ENCODE results near the gene PPM1E.
"Not testable (repeated sequence)": the region's sequence is repeated elsewhere in the genome, so short reads cannot be mapped to it uniquely, and the experiment has no call there.

The PPM1E gene

DNA sequence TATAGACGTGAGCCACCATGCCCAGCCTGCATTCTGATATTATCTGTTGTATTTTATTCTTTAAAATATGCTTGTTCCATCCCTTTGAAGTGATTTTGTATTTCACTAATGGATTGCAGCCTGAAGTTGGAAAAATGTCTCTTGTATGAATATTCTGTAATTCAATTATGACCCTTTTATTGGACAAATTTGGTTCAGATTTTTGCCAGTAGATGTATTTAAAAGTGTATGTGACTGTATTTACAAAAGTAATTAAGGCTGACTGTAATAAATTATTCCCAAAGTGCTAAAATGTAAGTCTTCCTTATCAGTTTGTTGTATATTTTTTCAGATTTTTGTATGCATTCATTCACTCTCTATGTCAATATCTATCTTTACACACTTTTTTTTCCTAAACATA, 23.8 kb downstream of the PPM1E start:
- DNase-seq (ENCODE audit: low read depth, low spot score): no peak

DNA sequence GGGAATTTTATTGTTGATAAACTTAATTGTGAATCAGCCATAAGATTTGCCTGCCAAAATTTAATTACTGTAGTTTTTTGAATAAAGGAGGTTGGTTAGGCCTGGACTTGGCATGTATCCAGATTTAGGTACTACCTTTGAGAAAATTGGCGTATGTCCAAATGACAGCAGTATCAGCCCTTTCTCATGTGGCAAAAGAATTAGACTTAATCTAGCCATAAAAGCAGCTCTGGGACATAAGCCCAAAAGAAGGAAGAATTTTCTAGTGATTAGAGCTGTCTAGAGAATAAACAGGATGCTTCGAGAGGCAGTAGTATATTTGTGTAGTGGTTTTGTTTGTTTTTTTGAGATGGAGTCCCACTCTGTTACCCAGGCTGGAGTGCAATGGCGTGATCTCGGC, 27.7 kb downstream of the PPM1E start:
- DNase-seq (ENCODE audit: low read depth, low spot score): no peak

DNA sequence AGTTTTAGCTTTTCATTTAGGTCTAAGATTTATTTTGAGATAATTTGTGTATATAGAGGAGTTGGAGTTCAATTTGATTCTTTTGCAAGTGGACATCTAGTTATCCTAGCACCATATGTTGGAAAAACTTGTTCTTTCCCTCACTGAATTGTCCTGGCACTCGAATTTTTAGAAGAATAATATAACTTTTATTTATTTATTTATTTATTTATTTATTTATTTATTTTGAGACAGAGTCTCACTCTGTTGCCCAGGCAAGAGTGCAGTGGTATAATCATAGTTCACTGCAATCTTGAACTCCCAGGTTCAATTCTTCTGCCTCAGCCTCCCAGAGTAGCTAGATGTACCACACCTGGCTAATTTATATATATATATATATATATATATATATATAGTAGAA, 29.4 kb downstream of the PPM1E start:
- DNase-seq (ENCODE audit: low read depth, low spot score): no peak

DNA sequence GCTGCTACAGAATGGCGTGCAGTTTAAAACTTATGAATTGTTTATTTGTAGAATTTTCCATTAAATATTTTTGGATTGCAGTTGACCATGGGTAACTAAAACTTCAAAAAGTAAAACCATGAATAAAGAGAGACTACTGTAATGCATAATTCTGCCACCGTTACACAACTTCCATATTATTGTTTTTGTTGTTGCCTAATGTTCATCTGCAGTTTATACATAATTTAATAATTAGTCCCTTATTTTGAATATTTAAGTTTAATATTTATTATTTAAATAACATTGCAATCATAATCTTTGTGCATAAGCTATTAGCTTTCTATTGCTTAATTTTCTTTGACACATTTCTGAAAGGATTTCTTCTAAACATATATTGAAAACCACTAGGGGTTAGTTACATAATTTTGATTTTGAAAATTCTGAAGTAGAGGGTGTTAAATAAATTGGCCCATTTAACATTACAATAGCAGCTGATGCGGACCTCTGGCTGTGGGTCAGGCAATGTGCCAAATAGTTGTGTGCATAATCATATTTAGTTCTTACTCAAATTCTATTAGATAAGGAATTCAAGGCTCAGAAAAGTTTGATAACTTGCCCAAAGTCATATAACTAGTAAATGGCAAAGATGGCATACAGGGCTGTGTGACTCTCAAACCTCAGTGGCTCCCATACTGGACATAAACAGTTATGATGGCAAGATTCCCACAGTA, 31.1 kb downstream of the PPM1E start:
- peak; percentile 1 for DNase-seq (ENCODE audit: low read depth, low spot score)

DNA sequence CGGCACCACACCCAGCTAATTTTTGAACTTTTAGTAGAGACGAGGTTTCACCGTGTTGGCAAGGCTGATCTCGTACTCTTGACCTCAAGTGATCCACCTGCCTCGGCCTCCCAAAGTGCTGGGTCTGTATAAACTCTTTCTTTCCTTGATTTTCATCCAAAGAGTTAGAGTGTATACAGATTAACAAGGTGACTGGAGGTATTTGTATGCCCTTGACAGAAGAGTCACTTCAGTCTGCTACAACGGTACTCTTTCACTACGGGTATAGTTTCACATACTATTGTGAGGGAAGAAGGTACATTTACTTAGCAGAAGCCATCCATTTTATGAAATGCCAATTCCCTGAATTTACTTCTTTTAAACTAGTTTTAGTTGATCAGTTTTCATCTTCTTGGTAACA, 32.5 kb downstream of the PPM1E start:
- DNase-seq (ENCODE audit: low read depth, low spot score): no peak

DNA sequence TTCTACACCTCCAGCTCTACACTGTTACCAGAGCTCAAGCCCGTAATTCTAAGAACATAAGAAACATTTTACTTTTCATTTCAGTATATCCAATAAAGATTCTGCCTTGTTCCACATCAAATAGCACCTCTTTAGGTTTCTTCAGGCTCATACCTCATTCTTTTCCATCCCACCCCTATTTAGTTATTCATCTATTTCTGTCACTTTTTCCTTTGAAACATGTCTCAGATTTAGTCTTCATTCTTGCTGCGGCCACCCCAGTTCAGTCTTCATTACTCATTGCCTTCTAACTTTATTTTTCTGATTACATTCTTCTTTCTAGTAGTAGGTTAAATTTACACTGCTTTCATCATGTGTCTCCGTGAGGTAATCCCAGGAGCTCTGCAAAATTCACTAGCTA, 33.5 kb downstream of the PPM1E start:
- no peak for DNase-seq (ENCODE audit: low read depth, low spot score)

DNA sequence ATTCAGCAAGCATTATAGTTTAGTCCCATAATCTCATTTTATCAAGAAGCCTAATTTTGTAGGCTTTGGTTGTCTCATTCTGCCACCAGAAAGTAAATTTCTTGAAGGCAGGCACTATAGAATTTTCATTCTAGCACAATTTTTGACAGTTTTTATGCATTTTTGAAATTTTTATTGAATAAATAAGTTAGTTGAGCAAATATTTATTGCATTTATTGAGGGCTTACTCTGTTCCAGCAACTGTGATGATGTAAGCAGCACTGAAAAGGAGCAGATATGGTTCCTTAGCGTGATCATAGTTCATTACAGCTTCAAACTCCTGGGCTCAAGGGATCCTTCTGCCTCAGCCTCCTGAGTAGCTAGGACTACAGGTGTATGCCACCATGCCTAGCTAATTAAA, 34.2 kb downstream of the PPM1E start:
- DNase-seq (ENCODE audit: low read depth, low spot score): no peak

DNA sequence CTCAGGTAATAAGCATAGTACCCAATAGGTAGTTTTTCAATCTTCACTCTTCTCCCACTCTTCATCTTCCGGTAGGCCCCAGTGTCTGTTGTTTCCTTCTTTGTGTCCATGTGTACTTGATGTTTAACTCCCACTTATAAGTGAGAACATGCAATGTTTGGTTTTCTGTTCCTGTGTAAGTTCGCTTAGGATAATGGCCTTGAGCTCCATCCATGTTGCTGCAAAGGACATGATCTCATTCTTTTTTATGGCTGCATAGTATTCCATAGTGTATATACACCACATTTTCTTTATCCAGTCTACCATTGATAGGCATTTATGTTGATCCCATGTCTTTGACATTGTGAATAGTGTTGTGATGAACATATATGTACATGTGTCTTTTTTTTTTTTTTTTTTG, 38.9 kb downstream of the PPM1E start:
- not testable (repeated sequence) for DNase-seq (ENCODE audit: low read depth, low spot score)

DNA sequence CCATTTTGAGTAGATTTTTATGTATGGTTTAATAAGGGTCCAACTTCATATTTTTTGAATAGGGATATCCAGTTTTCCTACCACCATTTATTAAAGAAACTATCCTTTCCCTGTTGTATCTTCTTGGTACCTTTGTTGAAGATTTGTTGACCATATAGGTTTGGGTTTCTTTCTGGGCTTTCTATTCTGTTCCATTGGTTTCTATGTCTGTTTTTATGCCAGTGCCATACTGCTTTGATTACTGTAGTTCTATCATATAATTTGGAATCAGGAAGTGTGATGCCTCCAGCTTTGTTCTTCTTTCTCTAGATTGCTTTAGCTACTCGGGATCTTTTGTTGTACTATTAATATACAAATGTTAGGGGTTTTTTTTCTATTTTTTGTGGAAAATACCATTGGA, 46.5 kb downstream of the PPM1E start:
- no peak for DNase-seq (ENCODE audit: low read depth, low spot score)

DNA sequence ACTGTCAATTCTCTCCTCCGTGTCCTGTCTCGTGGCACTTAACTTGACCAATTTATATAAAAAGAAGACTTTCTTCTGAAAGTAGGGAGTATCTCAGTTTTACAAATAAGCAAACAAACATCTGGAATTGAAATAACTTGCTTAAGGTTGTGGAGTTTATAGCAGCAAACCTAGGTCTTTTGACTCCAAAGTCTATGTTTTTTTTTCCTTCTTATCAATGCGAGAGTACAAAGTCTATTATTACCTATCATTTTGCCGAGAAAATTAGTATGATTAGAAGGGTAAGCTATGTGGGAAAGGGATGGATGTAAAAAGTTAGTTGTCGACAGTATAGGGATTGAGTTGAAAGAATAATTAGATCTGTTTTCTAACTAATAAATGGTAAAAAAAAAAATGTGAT, 50.4 kb downstream of the PPM1E start:
- DNase-seq (ENCODE audit: low read depth, low spot score): no peak

DNA sequence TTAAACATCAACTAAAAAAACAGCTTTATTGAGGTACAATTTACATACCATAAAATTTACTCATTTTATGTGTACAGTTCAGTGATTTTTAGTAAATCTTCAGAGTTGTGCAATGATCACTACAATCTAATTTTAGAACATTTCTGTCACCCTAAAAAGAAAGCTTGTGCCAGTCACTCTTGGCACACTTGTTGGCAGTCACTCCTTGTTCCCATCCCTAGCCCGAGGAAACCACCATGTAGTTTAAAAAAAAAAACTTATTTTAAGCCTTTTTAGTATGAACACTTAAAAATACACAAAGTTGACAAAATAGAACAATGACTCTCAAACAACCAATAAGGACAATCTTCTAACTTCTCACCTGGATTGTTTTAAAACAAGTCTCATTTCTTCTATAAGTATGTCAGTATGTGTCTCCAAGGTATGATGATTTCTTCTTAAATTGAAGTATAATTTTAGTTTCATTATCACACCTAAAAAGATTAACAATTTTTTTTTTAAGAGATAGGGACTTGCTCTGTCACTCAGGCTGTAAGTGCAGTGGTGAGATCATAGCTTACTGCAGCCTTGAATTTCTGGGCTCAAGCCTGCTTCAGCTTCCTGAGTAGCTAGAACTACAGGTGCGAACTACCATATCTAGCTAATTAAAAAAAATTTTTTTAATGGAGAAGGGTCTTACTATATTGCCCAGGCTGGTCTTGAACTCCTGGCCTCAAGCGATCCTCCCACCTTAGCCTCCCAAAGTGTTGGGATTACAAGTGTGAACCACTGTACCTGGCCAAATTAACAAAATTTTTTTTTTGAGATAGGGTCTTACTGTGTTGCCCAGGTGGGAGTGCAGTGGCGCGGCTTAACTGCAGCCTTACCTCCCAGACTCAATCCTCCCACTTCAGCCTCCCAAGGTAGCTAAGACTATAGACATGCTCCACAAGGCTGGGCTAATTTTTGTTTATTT, 53.2 kb downstream of the PPM1E start:
- no peak for DNase-seq (ENCODE audit: low read depth, low spot score)

DNA sequence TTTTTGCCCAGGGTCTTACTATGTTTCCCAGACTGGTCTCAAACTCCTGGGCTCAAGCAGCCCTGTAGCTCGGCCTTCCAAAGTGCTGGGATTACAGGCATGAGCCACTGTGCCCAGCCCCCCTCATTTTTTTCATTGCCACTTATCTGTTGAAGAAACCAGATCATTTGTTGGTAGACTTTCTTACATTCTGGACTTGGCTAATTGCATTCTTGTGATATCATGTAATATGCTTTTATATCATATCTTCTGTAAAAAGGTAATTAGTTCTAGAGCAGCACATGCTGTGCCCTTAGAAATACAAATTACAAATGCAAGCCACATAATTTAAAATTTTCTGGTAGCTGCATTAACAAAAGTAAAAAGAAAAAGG, 53.9 kb downstream of the PPM1E start:
- DNase-seq (ENCODE audit: low read depth, low spot score): no peak

DNA sequence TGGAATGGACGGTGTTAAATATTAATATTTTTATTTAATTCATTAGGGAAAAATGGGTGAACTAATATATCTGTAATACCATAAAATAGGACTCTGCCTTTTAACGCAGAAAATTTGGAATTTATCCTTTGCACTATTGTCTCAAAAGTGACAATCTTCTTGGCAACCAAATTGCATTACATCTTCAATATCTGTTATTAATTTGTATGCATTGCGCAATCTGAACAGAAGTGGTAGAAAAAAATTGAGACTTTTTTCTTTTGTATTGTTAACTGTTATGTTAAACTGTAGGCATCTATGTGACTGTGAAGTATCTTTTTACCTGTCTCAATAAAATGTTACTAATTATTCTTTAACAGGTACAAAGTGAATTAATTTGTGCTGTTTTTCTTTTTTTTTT, 55.6 kb downstream of the PPM1E start:
- DNase-seq (ENCODE audit: low read depth, low spot score): no peak

DNA sequence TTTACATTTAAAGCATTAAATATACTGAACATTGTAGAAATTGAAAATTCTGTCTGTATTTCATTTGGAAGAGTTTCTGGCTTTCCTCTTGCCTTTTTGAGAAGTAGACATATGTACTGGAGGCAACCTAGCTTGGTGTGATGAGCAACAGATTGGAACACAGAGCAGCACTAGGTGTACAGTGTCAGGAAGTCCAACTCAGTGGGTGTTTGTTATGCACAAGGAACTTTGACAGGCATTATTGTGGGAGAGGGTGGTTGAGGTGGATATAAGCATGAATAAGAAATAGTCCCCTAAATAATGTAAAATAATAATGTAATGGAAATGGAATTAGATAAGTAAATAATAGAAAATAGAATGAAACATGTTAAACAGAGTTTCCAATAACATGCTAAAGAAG, 58.1 kb downstream of the PPM1E start:
- DNase-seq (ENCODE audit: low read depth, low spot score): no peak

DNA sequence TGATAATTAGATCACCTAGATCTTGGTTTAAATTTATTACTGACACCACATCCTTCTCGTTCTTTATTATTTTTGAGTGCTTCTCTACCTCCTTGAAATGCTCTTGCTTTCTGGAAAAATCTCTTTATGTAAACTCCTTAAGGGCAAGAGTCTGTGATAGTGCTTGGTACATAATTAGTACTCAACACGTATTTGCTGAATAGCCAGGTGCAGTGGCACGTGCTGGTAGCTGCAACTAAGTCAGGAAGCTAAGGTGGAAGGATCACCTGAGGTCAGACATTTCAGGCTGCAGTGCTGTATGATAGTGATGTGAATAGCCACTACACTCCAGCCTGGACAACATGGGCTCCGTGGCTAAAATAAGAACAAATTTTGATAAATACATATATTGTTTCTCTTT, 63.0 kb downstream of the PPM1E start:
- no peak for DNase-seq (ENCODE audit: low read depth, low spot score)

DNA sequence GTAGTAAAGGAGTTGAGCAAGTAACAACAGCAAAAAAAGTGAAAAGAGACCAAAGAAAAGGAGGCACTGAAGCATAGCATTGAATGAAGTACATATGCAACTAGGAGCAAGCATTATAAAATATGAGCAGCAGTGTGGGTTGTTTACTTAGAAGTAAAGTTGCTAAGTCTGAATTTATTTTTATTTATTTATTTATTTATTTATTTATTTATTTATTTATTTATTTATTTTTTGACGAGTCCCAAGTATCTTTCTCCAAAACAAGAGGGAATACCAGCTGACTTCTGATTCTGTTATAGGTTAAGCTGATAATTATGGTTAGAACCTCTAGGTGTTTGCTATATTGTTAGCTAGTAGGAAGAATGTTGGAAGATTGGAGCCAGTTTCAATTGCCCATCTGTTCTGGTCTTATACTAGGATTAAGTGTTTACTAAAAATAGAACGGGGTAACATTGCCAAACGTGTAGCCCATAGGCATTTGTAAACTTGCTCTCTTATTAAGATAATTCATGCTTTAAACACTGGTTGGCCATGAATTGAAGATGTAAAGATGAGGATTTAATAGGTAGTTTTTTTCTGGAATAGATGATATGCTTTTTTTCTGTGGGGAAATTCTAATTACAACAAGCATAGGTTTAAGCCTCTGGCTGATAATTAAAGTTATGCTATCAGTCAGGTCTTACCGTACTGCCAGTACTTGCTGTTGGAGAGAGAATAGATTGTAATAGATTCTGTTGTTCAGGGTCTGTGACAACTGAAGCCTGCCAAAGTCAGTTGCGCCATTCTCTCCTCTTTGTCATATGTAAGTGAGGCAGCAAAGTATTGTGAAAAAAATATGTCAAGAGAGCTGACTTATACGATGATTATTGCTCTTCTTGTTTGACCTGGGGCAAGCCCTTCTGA, 66.7 kb downstream of the PPM1E start:
- no peak for DNase-seq (ENCODE audit: low read depth, low spot score)

DNA sequence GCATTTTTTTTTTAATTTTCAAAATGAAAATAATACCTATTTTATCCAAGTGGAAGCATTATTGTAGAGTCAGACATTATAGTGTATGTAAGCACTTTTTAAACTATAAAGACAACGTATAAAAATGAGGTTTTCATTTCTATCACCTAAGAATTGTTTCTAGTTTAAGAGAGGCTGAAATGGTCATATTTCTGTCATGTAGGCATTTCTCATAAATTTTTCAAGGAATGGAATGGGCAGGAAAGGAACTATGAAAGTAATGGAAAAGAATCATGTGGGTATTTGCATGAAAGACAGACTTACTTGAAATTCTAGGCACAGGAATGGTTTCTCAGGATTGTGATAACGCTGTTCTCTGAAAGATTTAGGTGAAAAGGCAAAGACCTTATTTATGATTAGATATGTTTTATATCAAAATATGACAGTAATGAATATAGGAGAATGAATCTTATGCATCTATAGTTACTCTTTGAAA, 67.4 kb downstream of the PPM1E start:
- no peak for DNase-seq (ENCODE audit: low read depth, low spot score)

DNA sequence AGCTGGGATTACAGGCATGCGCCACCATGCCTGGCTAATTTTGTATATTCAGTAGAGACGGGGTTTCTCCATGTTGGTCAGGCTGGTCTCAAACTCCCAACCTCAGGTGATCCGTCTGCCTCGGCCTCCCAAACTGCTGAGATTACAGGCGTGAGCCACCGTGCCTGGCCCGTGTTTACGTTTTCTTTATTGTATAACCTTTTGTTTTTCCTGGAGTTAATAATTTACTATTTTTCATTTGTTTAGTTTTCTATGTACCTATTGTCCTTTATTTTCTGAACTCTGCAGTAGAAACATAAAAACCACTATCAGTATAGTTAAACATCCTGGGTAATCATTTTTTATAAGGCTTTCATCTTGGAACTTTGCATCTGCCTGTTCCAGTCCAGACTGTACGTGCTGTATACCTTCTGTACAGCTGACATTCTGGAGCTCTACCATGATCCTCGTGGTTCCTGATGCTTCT, 73.6 kb downstream of the PPM1E start:
- DNase-seq (ENCODE audit: low read depth, low spot score): no peak

DNA sequence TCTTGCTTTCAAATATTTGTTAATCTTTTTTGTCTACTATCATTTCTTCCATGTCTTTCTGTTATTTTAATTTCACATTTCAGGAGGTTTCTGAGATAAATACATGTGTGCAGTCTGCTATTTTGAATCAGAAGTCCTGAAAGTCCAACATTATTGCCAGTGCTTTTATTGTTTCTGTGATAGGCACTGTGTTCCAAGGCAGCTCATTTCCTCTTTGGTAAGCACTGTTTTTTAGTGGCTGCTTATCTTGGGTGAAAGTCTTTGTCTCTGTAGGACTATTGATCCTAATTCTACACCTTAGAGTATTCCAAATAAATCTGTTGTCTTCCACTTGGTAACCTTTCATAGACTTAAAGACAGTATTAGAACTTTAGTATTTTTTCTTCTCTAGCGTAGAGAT, 76.1 kb downstream of the PPM1E start:
- no peak for DNase-seq (ENCODE audit: low read depth, low spot score)

DNA sequence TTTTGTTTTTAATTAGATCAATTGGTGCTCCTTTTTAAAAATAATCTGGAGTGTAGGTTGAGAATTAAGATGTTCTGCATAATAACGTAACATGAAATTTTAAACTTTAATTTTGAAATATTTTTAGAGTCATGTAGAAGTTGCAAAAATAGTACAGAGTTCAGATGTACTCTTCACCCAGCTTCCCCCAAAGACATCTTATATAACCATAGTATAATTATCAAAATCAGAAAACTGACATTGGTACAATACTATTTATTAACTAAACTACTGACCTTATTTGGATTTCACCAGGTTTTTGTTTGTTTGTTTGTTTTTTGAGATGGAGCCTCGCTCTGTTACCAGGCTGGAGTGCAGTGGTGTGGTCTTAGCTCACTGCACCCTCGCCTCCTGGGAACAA, 76.9 kb downstream of the PPM1E start:
- DNase-seq (ENCODE audit: low read depth, low spot score): no peak

DNA sequence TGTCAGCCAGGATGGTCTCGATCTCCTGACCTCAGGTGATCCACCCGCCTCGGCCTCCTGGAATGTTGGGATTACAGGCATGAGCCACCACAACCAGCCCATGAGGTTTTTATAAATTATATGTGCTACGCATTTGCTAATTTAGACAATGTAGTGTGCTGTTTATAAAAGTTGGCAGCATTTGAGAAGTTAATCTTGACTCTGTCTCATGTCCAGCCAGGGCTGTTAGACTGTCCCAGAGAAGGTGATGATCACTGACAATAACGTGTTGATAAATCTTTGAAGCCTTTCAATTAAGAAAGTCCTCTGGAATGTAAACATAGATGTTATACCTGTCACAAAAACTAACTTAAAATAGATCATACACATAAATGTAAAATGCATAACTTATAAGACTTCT, 82.0 kb downstream of the PPM1E start:
- no peak for DNase-seq (ENCODE audit: low read depth, low spot score)
